ENCODE data around the gene ADGRV1. TPM values are rescaled to one million over a fixed set of nuclear protein-coding genes. Genes with fewer than 3 reads are reported as not detected.
A peak's percentile ranks its signal among the peaks of the same experiment; 100 is the strongest.

ADGRV1 gene
- total RNA-seq, 1 experiment from 2014 or later, result 64.8 TPM

GRCh38 chr5:90889325-90889600 lies 330.7 kb downstream of the ADGRV1 start:
- Histone ChIP-seq H2AK5ac (ENCODE audit: insufficient read length, low read length) (no peak overlapping the region), H3K56ac (ENCODE audit: insufficient read length, low read depth, low read length) (no peak overlapping the region), H3K23ac (ENCODE audit: insufficient read length, low read depth, low read length) (no peak overlapping the region), H2BK5ac (ENCODE audit: insufficient read length, low read length) (no peak overlapping the region), H3K79me1 (ENCODE audit: insufficient read depth, low read depth, low read length, poor library complexity, severe bottlenecking) (no peaks in the 10 kb centered on the region), H2BK12ac (ENCODE audit: insufficient read length, low read depth, low read length) (no peak overlapping the region), H3K27ac (ENCODE audit: insufficient read length, low read depth, low read length) (no peak overlapping the region), H3K18ac (ENCODE audit: insufficient read length, low read depth, low read length) (no peak overlapping the region), H4K20me1 (ENCODE audit: control insufficient read depth, insufficient read depth, insufficient read length) (no peaks in the 10 kb centered on the region), H2BK120ac (ENCODE audit: low read depth, low read length, poor library complexity, severe bottlenecking) (no peak overlapping the region), H4K8ac (replicated peaks; ENCODE audit: insufficient read length, low read depth, low read length) (no peak overlapping the region), H3K14ac (ENCODE audit: insufficient read depth, low read length) (no peak overlapping the region), H2BK20ac (ENCODE audit: low read depth, low read length, poor library complexity, severe bottlenecking) (no peak overlapping the region), H2AFZ (ENCODE audit: low read length) (no peak overlapping the region), H4K91ac (ENCODE audit: insufficient read length, low read depth, low read length) (no peak overlapping the region), H3K4ac (ENCODE audit: low read depth, low read length) (no peak overlapping the region), H4K5ac (ENCODE audit: insufficient read length, low read depth, low read length) (no peak overlapping the region), H3K9ac (ENCODE audit: extremely low read depth, insufficient read length, low read length) (no peak overlapping the region), H3K23me2 (ENCODE audit: insufficient read length, low read depth, low read length, poor library complexity, severe bottlenecking) (no peaks in the 10 kb centered on the region), H3K27me3 (ENCODE audit: insufficient read depth, low read length) (no peaks in the 10 kb centered on the region), H3K4me1 (ENCODE audit: insufficient read depth, low read length) (no peaks in the 10 kb centered on the region), H3K79me2 (ENCODE audit: insufficient read depth, low read length) (no peaks in the 10 kb centered on the region), H3T11ph (ENCODE audit: low read length) (no peak overlapping the region), H2BK15ac (ENCODE audit: low read depth, low read length) (no peak overlapping the region), H3K4me2 (ENCODE audit: insufficient read depth, insufficient read length, low read length) (no peak overlapping the region), H3K9me3 (ENCODE audit: control insufficient read depth, low read depth, low read length) (no peaks in the 10 kb centered on the region)
- Mint-ChIP-seq H3K4me3 (no peak overlapping the region), H3K27me3 (ENCODE audit: low read depth) (no peaks in the 10 kb centered on the region), H3K27ac (peak overlapping the region in 1 of 3 experiments; percentile 79; a peak in 2 of 7 replicates), H3K4me1 (peaks cover 17 to 19% of the 10 kb centered on the region in 2 experiments), H3K36me3 (ENCODE audit: insufficient read depth in 1 of 3, low read depth in 3 of 3) (no peaks in the 10 kb centered on the region), H3K9me3 (no peaks in the 10 kb centered on the region)
- no peak for TF ChIP-seq CTCF (conservative IDR thresholded peaks at IDR 0.05)
- no peak for DNase-seq

Measured in H9 (cell line).